Activated CD8-positive, alpha-beta memory T cell treated with anti-CD3 and anti-CD28 coated beads for 36 hours (primary cell): ENCODE measurements around the gene NUAK2. TPM values are rescaled to one million over a fixed set of nuclear protein-coding genes. Genes with fewer than 3 reads are reported as not detected.
"Not testable (repeated sequence)": the region's sequence is repeated elsewhere in the genome, so short reads cannot be mapped to it uniquely, and the experiment has no call there.

Experiments used
- CTCF ChIA-PET: fragments of 350-600 bp; sonication (Branson Sonifier 250); formaldehyde crosslinking; loops from one replicate; lab custom pipeline; 2021; ENCODE audit warnings: antibody characterized with exemption; lab: Charles Lee
- POLR2A ChIA-PET: fragments of 350-600 bp; sonication (Branson Sonifier 250); formaldehyde crosslinking; loops from one replicate; lab custom pipeline; 2021; ENCODE audit warnings: antibody characterized with exemption; lab: Charles Lee
- total RNA-seq, 2 experiments: library from RNA; stranded (reverse); gene quantifications; one replicate each; pipeline ENCODE4 v1.2.3, GENCODE V29; 2021

NUAK2 gene
- total RNA-seq = 1 to 10 TPM; 1.3 to 1.6 TPM

DNA sequence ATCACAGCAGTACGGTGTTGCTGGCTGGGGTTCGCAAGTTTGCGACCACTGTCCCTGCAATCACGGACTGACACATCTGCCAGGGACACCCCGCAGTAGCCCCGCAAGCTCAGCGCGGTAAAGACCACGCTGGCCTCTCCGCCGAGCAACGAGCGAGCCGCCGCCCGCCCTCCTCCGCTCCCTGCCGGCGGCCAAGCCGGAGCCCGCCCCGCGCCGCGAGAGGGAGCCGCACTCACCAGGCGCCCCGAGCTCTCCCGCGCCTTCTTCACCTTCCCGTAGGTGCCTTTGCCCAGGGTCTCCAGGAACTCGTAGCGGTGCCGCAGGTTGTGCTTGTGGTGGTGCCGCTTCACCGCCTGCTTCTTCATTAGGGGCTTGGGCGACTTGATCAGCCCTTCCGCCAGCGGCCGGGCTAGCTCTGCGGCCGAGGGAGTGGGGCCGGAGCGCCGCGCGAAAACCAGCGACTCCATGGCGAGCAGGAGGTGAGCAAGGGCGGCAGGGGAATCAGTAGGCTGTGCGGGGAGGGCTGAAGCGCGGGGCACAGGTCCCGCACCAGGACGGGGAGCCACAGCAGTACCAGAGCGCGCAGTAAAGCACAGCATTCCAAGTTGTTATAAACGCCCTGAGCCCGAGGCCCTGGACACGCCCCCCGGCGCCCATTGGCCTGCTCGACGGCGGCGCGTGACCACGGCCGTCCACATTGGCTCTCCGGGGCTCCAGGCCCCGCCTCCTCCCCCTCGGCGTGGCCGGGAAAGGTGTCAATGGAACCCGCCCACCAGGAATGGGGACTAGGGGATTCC, at the start of gene NUAK2:
Gene NUAK2 (minus strand): TSS at position 584 of the 797 bp plus-strand sequence. CDS start 117 bp downstream, at position 467.
- POLR2A ChIA-PET = interaction anchor here (0.6 to 1.6 kb wide), 4 partner anchors 25 to 48 kb away, joined by 3 to 6 read pairs (median 4); no protein-coding TSS in a partner anchor
- CTCF ChIA-PET = interaction anchor here (0.8 to 15.1 kb wide), 4 partner anchors 10 to 63 kb away, joined by 3 to 489 read pairs (median 4); no protein-coding TSS in a partner anchor

DNA sequence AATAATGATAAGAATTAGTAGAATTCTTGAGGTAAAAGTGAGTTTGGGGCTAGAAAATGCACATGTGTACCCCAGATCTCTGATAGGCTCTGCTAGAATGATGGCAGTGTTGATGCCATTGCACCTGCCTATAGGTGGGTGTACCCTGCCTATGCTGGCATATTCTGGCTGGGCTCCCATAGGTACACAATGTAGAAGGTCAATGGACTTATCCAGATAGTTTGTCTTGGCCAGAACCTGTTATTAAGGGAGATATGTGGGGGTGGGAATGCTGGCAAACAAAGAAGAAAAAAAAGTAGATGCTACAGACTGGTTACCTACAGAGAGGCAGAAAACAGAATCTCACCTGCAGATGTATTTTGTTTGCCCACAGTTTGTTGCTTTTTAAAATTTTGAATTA, 49.2 kb upstream of the NUAK2 start:
- CTCF ChIA-PET = no interaction called here

DNA sequence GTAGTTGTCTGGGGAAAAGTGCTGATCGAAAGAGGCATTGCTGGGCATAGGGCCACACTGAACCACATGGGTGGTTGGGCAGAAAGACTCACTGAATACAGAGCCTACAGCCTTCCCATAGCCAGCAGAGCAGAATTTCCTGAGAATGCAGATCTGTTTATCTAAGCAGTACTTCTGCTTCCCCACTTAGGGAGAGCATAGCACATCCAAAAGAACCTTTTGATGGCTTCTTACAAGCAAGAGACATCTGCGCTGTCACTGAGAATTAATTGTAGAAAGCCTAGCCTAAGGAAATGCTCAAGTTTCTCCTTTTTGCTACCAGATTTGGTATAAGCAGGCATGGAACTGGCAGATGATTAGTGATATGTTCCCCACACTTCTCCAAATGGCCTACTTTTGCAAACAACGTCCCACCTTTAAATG, 48.2 kb upstream of the NUAK2 start:
- CTCF ChIA-PET = no interaction called here
- POLR2A ChIA-PET = no interaction called here

More for the DNA sequence above, 49.2 kb upstream of the NUAK2 start:
- POLR2A ChIA-PET = no interaction called here

DNA sequence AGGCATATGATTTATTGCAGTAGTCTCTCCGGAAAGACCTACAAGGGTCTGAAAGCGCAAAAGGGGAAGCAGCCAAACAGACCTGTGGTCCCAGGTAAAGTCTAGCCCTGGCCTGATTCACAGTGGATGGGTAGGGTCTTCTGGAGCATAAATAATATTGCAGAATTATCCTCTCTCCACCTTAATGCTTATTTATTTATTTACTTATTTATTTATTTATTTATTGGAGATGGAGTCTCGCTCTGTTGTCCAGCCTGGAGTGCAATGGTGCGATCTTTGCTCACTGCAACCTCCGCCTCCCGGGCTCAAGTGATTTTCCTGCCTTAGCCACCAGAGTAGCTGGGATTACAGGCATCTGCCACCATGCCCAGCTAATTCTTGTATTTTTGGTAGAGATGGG, 46.9 kb upstream of the NUAK2 start:
- POLR2A ChIA-PET = no interaction called here

DNA sequence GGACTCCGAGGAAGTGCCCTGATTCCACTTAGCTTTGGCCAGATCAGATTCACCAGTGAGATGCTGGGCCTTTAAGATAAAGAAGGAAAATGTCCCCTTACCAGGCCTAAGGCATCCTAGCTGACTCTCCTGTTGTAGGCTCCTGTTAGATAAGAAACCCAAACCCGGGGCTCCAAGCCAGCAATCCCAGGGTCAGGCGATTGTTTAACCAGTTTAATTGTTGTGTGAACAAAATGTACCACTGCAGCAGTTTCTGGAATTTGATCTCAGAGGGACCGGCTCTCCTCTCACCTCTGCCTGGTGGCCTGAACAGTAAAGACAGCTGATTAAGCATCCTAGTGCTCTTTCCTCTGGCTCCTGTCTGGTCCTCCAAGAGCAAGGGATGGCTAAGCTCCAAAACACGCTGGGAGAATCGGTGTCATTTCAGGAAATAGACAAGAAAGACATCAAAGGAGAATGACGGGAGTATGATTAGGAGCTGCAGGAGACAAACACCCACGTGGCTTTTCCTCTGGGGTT, 44.5 kb upstream of the NUAK2 start:
- POLR2A ChIA-PET = no interaction called here
- CTCF ChIA-PET = no interaction called here

More for the DNA sequence above, 46.9 kb upstream of the NUAK2 start:
- CTCF ChIA-PET = no interaction called here

DNA sequence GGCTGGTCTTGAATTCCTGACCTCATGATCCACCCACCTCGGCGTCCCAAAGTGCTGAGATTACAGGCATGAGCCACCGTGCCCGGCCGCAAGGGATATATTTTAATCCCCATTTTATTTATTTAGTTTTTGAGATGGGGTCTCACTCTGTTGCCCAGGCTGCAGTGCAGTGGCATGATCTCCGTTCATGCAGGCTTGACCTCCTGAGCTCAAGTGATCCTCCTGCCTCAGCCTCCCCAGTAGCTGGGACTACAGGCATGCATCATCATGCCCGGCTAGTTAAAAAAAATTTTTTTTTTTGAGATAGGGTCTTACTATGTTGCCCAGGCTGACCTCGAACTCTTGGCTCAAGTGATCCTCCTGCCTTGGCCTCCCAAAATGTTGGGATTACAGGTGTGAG, 43.5 kb upstream of the NUAK2 start:
- CTCF ChIA-PET, POLR2A ChIA-PET: not testable (repeated sequence)

DNA sequence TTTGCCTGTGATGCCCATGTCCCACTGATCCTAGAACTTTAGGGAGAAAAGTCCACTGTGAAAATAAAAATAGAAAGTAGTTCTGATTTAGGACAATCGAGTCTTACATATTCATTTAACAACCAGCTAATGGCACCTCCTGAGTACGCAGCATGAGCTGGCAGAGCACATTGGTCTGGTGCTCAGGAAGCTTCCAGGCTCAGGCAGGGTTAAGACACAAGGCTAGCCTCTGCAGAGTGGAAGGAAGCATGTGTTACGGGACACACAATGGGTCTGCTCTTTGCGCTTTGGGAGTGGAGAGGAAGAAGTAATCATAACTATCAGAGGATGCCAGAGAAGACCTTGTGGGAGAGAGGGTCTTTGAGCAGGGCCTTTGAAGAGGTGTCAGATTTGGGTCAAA, 39.3 kb upstream of the NUAK2 start:
- POLR2A ChIA-PET = no interaction called here
- CTCF ChIA-PET = no interaction called here

DNA sequence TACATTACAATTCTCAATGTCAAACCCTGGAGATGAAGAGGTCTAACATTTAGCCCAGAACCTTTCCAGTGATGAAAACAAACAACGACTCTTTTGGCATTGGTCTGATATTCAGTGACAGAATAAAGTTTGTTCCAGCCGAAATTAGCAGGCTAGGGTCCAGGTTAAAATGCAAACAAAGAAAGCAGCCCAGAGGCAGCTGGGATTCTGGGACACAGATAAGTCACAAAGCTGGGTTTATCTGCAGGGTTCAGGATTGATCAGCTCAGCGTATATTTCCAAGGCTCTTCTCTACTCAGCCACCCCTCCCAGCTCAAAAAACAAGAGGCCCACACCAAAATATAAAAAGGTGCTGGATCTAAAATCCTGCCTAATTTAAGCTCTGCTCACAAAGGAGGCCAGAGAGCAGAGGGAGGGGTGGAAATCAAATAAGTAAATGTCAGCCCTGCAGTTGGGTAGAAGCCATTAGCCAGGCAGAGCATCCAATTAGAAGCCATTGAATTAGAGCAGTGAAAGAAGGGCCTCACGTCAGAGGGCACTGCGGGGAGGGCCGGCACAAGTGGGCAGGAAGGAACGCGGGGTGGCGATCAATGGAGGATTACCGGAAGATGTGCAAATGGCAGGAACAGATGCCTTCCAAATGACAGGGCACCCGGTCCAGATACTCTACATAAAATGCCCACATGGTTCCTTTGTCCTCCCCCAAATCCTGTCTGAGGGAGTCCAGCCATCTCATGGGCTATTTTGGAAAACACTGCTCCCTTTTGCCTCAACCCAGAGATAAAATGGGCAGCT, 38.4 kb upstream of the NUAK2 start:
- ChIA-PET CTCF (interaction anchor here (0.6 to 0.7 kb wide), 2 partner anchors 37 to 125 kb away, joined by 3 to 4 read pairs; no protein-coding TSS in a partner anchor), POLR2A (no interaction called here)

DNA sequence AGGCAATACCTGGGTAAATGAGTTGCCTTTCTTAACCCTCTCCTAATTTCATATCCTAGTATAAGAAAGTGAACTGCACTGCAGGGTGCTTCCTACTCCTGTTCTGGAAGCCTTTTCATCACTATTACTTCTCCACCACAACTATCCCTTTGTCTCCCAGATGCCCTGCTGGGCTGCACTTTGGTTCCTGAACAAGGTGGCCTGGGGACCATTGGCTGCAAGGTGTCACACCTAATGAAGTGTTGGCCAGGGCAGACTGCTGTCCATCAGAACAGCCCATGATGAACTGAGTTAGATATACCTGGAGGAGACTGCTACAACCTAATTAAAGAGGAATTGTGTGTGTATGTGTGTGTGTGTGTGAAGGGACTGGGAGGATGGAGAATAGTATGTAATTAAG, 37.0 kb upstream of the NUAK2 start:
- ChIA-PET CTCF (interaction anchor here (0.5 to 1.1 kb wide), 2 partner anchors 126 to 166 kb away, joined by 3 read pairs; no protein-coding TSS in a partner anchor), POLR2A (no interaction called here)

DNA sequence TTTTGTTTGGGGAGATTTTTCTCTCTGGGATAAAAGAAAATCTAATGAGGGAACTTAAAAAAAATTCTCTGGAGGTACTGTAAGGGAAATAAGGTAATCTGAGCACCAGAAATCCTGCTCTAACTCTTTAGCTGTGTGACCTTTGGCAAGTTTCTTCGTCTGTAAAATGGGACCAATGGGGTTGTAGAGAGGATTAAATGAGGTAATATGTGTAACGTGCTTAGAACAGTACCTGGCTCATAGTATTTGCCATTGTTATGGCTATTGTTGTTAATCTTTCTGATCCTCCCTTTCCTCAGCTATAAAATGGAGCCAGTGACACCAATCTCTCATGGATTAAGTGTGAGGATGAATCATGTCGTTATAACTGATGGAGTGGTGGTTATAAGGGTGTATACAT, 36.0 kb upstream of the NUAK2 start:
- ChIA-PET CTCF (no interaction called here), POLR2A (no interaction called here)

DNA sequence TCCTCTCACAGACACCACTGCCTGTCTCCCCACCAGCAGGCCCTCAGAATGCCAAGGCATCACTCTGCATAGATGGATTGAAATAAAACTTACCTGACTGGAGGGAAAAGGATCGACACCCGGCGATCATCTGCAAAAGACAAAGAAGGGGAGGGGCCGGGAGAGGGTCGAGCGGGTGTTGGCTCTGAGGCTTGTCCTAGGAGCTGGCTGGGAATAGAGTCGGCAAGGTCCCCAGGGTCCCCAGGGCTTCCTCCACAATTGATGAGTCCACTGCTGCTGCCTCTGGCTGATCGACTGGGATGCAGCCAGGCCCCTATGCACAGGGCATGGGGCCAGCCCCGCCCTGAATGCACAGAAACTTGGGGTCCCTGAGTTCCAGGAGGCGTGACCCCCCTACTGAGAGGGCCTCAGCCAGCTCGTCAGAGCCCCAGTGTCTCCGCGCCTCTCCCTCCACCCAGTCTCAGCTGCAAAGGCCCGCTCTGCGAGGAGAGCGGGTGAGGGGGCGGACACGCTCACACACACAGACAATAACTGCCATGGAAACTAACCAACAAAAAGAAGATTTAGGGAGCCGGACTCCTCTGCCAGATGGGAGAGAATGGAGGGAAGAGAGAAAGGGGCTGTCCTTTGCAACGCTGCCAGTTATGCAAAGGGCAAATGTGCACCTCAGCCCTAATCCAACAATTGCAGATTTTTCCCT, 35.0 kb upstream of the NUAK2 start, which contains the start of gene KLHDC8A:
Gene KLHDC8A (minus strand): TSS at position 483 of the 700 bp plus-strand sequence. CDS start 13,318 bp downstream, outside the sequence.
- CTCF ChIA-PET = interaction anchor here (1.5 to 4.6 kb wide), 2 partner anchors 85 to 129 kb away, joined by 6 to 28 read pairs; no protein-coding TSS in a partner anchor
- POLR2A ChIA-PET = no interaction called here

DNA sequence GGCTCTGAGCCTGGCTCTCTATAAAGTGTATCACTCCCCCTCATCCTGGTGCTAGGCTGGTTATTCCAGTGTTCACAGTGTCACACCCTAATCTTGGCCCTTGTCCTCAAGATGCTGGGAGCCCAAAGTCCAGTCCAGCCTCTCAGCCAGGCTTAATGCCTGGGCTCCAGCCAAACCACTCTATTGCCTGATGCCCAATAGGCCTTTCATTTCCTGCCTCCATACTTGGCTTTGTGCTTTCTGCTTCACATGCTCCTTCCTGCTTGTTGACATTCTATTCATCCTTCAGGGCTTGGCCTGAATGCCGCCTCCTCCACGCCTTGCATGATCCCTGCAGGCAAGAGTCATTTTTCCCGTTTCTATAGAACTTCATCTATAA, 33.5 kb upstream of the NUAK2 start:
- CTCF ChIA-PET = interaction anchor here (1.2 to 4.6 kb wide), 15 partner anchors 8 to 180 kb away, joined by 3 to 28 read pairs (median 4); no protein-coding TSS in a partner anchor
- POLR2A ChIA-PET = no interaction called here

DNA sequence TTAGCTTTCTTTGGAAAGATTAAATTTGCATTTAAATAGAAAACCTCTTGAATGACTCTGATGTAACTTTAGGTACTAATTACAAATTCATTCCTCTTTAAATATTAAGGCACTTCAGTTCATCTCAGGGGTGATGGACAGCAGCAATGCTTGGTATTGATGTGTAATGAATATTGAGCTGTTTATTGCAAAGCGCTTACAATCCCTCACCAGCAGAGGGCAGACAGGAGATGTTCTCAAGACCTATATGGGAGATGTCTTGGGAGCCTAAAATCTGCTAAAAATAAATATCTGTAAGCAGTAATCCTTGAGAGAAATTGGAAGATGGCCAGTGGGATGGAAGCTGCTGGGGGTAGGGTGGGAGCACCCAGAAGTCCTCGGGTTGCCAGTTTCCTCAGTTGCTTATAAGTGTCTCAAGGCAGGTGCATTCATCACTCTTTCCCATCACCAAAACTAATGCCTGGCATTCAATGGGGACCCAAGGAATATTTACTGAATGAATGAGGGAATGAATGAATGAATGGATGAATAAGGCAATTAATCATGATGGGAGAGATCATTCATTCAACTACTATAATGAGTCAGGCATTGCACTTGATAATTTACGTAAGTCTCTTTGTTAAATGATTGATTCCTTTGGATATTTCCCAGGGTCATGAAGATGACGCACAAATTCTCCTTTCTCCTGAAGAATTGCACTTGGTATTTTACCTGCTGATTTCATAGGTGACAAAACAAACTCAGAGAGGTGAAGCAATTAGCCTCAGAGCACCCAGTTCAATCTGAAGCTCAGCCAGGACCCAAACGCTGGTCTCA, 32.9 kb upstream of the NUAK2 start:
- ChIA-PET POLR2A (no interaction called here), CTCF (interaction anchor here (0.6 to 4.6 kb wide), 27 partner anchors 9 to 304 kb away, joined by 3 to 28 read pairs (median 4); no protein-coding TSS in a partner anchor)

DNA sequence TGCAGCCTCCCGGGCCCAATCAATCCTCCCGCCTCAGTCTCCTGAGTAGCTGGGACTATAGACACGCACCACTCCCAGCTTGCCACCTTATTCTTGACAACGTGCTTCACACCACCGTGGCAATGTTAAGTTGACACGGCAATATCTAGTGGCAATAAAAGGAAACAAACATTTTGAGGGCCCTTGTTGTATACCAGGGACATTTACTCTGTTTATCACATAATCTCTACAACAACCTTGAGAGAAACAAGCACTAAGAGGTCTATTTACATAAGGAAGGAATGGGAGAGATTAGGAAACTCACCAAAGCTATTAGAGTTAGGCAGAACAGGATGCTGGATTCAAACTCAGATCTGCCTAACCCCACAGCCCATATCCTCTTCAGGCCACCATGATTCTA, 32.1 kb upstream of the NUAK2 start:
- CTCF ChIA-PET = interaction anchor here (0.6 to 4.6 kb wide), 28 partner anchors 10 to 305 kb away, joined by 3 to 28 read pairs (median 4); no protein-coding TSS in a partner anchor
- POLR2A ChIA-PET = no interaction called here

DNA sequence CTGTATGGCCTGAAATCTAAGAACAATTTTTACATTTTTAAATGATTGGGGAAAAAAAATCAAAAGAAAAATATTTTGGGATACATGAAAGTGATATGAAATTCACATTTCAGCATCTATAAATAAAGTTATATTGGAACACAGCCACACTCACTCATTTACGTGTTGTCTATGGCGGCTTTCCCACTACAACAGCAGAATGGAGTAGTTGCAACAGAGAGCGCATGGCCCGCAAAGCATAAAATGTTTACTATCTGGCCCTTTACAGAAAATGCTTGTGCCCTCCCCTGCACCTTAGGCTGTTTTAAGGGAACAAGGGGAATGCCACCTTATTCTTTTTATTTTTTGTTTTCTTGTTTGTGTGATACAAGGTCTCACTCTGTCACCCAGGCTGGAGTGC, 31.6 kb upstream of the NUAK2 start:
- POLR2A ChIA-PET = no interaction called here

DNA sequence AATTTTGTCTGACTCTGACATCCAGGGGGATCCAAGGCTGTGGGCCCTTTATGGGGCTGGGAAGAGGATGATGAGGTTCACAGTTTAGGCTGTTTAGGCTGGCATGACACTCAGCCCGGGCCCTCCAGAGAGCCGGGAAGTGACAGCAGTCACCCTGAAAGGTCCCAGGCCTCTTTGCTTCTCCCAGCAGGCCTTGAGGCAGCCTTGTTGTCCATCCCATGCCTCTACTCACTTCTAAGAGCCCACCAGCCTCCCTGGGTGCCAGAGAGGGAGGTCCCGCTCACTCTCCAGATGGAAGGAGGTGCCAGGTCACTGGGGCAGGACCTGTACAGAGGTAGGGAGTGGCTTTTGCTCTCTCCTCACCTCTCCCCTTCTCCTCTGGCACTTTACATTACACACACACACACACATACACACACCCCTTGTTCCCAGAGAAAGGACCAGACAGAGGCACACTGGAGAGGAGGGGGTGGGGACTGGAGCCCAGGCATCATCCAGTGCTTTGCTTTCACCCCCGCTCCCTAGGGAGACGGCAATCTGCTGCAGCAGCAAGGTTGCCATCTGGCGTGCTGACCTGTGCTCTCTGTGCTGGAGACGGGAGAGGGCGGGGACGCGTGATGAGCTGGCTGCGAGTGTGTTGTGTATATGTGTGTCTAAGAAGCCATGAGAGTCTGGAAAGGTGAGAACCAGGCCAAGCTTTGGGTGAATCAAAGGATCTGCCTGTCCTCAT, 30.6 kb upstream of the NUAK2 start:
- CTCF ChIA-PET = interaction anchor here (1.2 to 4.6 kb wide), 5 partner anchors 16 to 306 kb away, joined by 4 to 28 read pairs (median 12); no protein-coding TSS in a partner anchor
- POLR2A ChIA-PET = no interaction called here

More for the DNA sequence above, 31.6 kb upstream of the NUAK2 start:
- CTCF ChIA-PET = interaction anchor here (0.8 to 4.6 kb wide), 8 partner anchors 10 to 305 kb away, joined by 4 to 28 read pairs (median 9); no protein-coding TSS in a partner anchor

DNA sequence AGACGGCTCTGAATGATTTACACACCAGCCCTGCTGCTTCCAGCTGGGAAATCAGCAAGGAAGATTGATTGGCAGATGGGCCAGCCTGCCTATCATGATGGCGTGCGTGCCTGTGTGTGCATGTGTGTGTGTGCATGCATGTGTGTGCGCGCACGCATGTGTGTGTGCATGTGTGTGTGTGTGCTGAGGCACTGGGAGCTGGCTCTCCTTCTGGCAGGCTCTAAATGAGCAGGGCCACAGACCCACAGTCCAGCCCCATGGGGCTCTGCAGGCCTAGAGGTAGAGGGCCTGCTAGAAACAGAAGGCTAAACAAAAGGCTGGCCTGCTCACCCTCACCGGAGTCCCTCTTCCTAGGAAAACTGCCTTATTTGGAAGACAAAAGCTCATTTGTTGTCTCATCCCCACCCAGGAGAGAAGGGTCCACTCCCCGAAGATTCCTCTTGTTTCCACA, 29.2 kb upstream of the NUAK2 start:
- POLR2A ChIA-PET = no interaction called here
- CTCF ChIA-PET = interaction anchor here (0.9 to 1.5 kb wide), 6 partner anchors 15 to 137 kb away, joined by 3 to 6 read pairs (median 3); no protein-coding TSS in a partner anchor
